ENCODE results near the gene HS6ST3. TPM values are rescaled to one million over a fixed set of nuclear protein-coding genes. Genes with fewer than 3 reads are reported as not detected.

HS6ST3 gene
- total and polyA plus RNA-seq, 2 donors (not counting 1 experiment from before 2014, with no cell fraction given), result not detected

- H3K4me3 ChIP-seq (replicated peaks in 1 of 4; ENCODE audit: control extremely low read depth in 1 of 4, insufficient read depth in 1 of 4, low read depth in 3 of 4, low read length in 4 of 4), result no peak overlapping the region
- no peaks in the 10 kb centered on the region for H4K20me1 ChIP-seq (ENCODE audit: control insufficient read depth, extremely low read depth, insufficient read depth, low read length)
- H3K4me2 ChIP-seq (ENCODE audit: extremely low read depth, insufficient read depth, low read length), result no peak overlapping the region
- H3K4me1 ChIP-seq (ENCODE audit: control insufficient read depth, extremely low read depth, insufficient read depth, low read length), result no peaks in the 10 kb centered on the region
- H3K36me3 ChIP-seq (ENCODE audit: control insufficient read depth, insufficient read depth, low read length), result no peaks in the 10 kb centered on the region
- no peaks in the 10 kb centered on the region for H3K27me3 ChIP-seq (ENCODE audit: control insufficient read depth, insufficient read depth, low read length)
- no peaks in the 10 kb centered on the region for H3K79me2 ChIP-seq (ENCODE audit: control insufficient read depth, insufficient read depth, low read length)
- H3K9ac ChIP-seq (ENCODE audit: insufficient read depth, low read length), result no peak overlapping the region
- no peak for TF ChIP-seq EZH2 (IDR thresholded peaks at IDR 0.05; ENCODE audit: low read length, missing control alignments)
- TF ChIP-seq, protein P1, sequence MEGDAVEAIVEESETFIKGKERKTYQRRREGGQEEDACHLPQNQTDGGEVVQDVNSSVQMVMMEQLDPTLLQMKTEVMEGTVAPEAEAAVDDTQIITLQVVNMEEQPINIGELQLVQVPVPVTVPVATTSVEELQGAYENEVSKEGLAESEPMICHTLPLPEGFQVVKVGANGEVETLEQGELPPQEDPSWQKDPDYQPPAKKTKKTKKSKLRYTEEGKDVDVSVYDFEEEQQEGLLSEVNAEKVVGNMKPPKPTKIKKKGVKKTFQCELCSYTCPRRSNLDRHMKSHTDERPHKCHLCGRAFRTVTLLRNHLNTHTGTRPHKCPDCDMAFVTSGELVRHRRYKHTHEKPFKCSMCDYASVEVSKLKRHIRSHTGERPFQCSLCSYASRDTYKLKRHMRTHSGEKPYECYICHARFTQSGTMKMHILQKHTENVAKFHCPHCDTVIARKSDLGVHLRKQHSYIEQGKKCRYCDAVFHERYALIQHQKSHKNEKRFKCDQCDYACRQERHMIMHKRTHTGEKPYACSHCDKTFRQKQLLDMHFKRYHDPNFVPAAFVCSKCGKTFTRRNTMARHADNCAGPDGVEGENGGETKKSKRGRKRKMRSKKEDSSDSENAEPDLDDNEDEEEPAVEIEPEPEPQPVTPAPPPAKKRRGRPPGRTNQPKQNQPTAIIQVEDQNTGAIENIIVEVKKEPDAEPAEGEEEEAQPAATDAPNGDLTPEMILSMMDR (conservative IDR thresholded peaks at IDR 0.05 in 1 of 2, IDR thresholded peaks at IDR 0.05 in 1 of 2; ENCODE audit: low read depth in 1 of 2, low read length in 2 of 2), result no peak
- no peak overlapping the region for H3K27ac ChIP-seq (ENCODE audit: insufficient read depth, low read length)
- no peak overlapping the region for H2AFZ ChIP-seq (ENCODE audit: low read length)
- DNase-seq (ENCODE audit: low read depth in 2 of 2), result no peak
- no peaks in the 10 kb centered on the region for H3K9me3 ChIP-seq (ENCODE audit: control insufficient read depth, insufficient read depth, low read depth, low read length)
These were observed 620.4 kb downstream of the HS6ST3 start for GRCh38 chr13:96710166-96710862.

GRCh38 chr13:96720446-96720845 is 630.5 kb downstream of the HS6ST3 start:
- no peak overlapping the region for H3K4me2 ChIP-seq (ENCODE audit: extremely low read depth, insufficient read depth, low read length)
- H3K27ac ChIP-seq (ENCODE audit: insufficient read depth, low read length), result no peak overlapping the region
- no peak overlapping the region for H2AFZ ChIP-seq (ENCODE audit: low read length)
- no peaks in the 10 kb centered on the region for H3K36me3 ChIP-seq (ENCODE audit: control insufficient read depth, insufficient read depth, low read length)
- H3K4me3 ChIP-seq (replicated peaks in 1 of 4; ENCODE audit: control extremely low read depth in 1 of 4, insufficient read depth in 1 of 4, low read depth in 3 of 4, low read length in 4 of 4), result no peak overlapping the region
- H3K27me3 ChIP-seq (ENCODE audit: control insufficient read depth, insufficient read depth, low read length), result no peaks in the 10 kb centered on the region
- H3K9me3 ChIP-seq (ENCODE audit: control insufficient read depth, insufficient read depth, low read depth, low read length), result no peaks in the 10 kb centered on the region
- no peaks in the 10 kb centered on the region for H4K20me1 ChIP-seq (ENCODE audit: control insufficient read depth, extremely low read depth, insufficient read depth, low read length)
- H3K9ac ChIP-seq (ENCODE audit: insufficient read depth, low read length), result no peak overlapping the region
- H3K79me2 ChIP-seq (ENCODE audit: control insufficient read depth, insufficient read depth, low read length), result no peaks in the 10 kb centered on the region
- TF ChIP-seq, protein P1 (conservative IDR thresholded peaks at IDR 0.05 in 1 of 2, IDR thresholded peaks at IDR 0.05 in 1 of 2; ENCODE audit: low read depth in 1 of 2, low read length in 2 of 2), result no peak
- TF ChIP-seq EZH2 (IDR thresholded peaks at IDR 0.05; ENCODE audit: low read length, missing control alignments), result no peak
- no peaks in the 10 kb centered on the region for H3K4me1 ChIP-seq (ENCODE audit: control insufficient read depth, extremely low read depth, insufficient read depth, low read length)
- DNase-seq (ENCODE audit: low read depth in 2 of 2), result no peak

GRCh38 chr13:96726651-96727050 is 636.7 kb downstream of the HS6ST3 start:
- no peaks in the 10 kb centered on the region for H3K9me3 ChIP-seq (ENCODE audit: control insufficient read depth, insufficient read depth, low read depth, low read length)
- H3K4me3 ChIP-seq (replicated peaks in 1 of 4; ENCODE audit: control extremely low read depth in 1 of 4, insufficient read depth in 1 of 4, low read depth in 3 of 4, low read length in 4 of 4), result no peak overlapping the region

More at GRCh38 chr13:96726651-96727050, 636.7 kb downstream of the HS6ST3 start:
- H4K20me1 ChIP-seq (ENCODE audit: control insufficient read depth, extremely low read depth, insufficient read depth, low read length), result no peaks in the 10 kb centered on the region
- H3K36me3 ChIP-seq (ENCODE audit: control insufficient read depth, insufficient read depth, low read length), result no peaks in the 10 kb centered on the region
- no peak overlapping the region for H3K9ac ChIP-seq (ENCODE audit: insufficient read depth, low read length)
- no peaks in the 10 kb centered on the region for H3K4me1 ChIP-seq (ENCODE audit: control insufficient read depth, extremely low read depth, insufficient read depth, low read length)
- DNase-seq (ENCODE audit: low read depth in 2 of 2), result no peak
- H3K79me2 ChIP-seq (ENCODE audit: control insufficient read depth, insufficient read depth, low read length), result no peaks in the 10 kb centered on the region
- H3K4me2 ChIP-seq (ENCODE audit: extremely low read depth, insufficient read depth, low read length), result no peak overlapping the region
- TF ChIP-seq EZH2 (IDR thresholded peaks at IDR 0.05; ENCODE audit: low read length, missing control alignments), result no peak
- TF ChIP-seq, protein P1 (conservative IDR thresholded peaks at IDR 0.05 in 1 of 2, IDR thresholded peaks at IDR 0.05 in 1 of 2; ENCODE audit: low read depth in 1 of 2, low read length in 2 of 2), result no peak
- H2AFZ ChIP-seq (ENCODE audit: low read length), result no peak overlapping the region
- H3K27me3 ChIP-seq (ENCODE audit: control insufficient read depth, insufficient read depth, low read length), result no peaks in the 10 kb centered on the region
- H3K27ac ChIP-seq (ENCODE audit: insufficient read depth, low read length), result no peak overlapping the region
